ENCODE measurements around the gene TLR6.

The TLR6 gene

GRCh38 chr4:38785041-38785790 is 71.4 kb downstream of the TLR6 start:
- no peak for DNase-seq (ENCODE audit: low spot score)
- no peak for TF ChIP-seq CTCF (IDR thresholded peaks at IDR 0.05; ENCODE audit: extremely low read depth, insufficient read depth, missing control alignments)
- in situ Hi-C loops (cut with MboI; ENCODE audit: low pct_unique_long_range_greater_than_20kb, low sequenced_read_pairs, unreplicated experiment): no loop called here

- TF ChIP-seq CTCF (IDR thresholded peaks at IDR 0.05; ENCODE audit: extremely low read depth, insufficient read depth, missing control alignments): no peak
- in situ Hi-C loops (cut with MboI; ENCODE audit: low pct_unique_long_range_greater_than_20kb, low sequenced_read_pairs, unreplicated experiment): no loop called here
- no peak for DNase-seq (ENCODE audit: low spot score)
Observed at GRCh38 chr4:38784141-38784540, 72.5 kb downstream of the TLR6 start.

GRCh38 chr4:38783109-38783460 is 73.5 kb downstream of the TLR6 start:
- no peak for DNase-seq (ENCODE audit: low spot score)
- no peak for TF ChIP-seq CTCF (IDR thresholded peaks at IDR 0.05; ENCODE audit: extremely low read depth, insufficient read depth, missing control alignments)
- in situ Hi-C loops (cut with MboI; ENCODE audit: low pct_unique_long_range_greater_than_20kb, low sequenced_read_pairs, unreplicated experiment): no loop called here

GRCh38 chr4:38782452-38783108 is 74.0 kb downstream of the TLR6 start, which contains the start of gene TLR10:
Gene TLR10 (minus strand): TSS chr4:38782990. CDS start chr4:38775590, 7,400 bp downstream.
- DNase-seq (ENCODE audit: low spot score): peak; percentile 40
- peak; percentile 56 for TF ChIP-seq CTCF (IDR thresholded peaks at IDR 0.05; ENCODE audit: extremely low read depth, insufficient read depth, missing control alignments)
- in situ Hi-C loops (cut with MboI; ENCODE audit: low pct_unique_long_range_greater_than_20kb, low sequenced_read_pairs, unreplicated experiment): no loop called here

GRCh38 chr4:38781854-38782261 is 74.8 kb downstream of the TLR6 start:
- no peak for TF ChIP-seq CTCF (IDR thresholded peaks at IDR 0.05; ENCODE audit: extremely low read depth, insufficient read depth, missing control alignments)
- no peak for DNase-seq (ENCODE audit: low spot score)
- in situ Hi-C loops (cut with MboI; ENCODE audit: low pct_unique_long_range_greater_than_20kb, low sequenced_read_pairs, unreplicated experiment): no loop called here

- in situ Hi-C loops (cut with MboI; ENCODE audit: low pct_unique_long_range_greater_than_20kb, low sequenced_read_pairs, unreplicated experiment): no loop called here
- no peak for TF ChIP-seq CTCF (IDR thresholded peaks at IDR 0.05; ENCODE audit: extremely low read depth, insufficient read depth, missing control alignments)
- DNase-seq (ENCODE audit: low spot score): no peak
Observed at GRCh38 chr4:38780833-38781484, 75.7 kb downstream of the TLR6 start.

Data from GM13977 (cell line).